Activated B cell treated with CpG ODN at 0.5 μM for 24 hours (primary cell): ENCODE results near the gene UQCR11. TPM values are rescaled to one million over a fixed set of nuclear protein-coding genes. Genes with fewer than 3 reads are reported as not detected.
"Not testable (repeated sequence)": the region's sequence is repeated elsewhere in the genome, so short reads cannot be mapped to it uniquely, and the experiment has no call there.

ENCODE experiments used
- ATAC-seq: fragments of 200-7000 bp; cut with Tn5 transposase; one replicate; pipeline ENCODE4 v1.10.0; 2021; ENCODE audit warnings: low read depth, mild to moderate bottlenecking, moderate library complexity
- CTCF ChIA-PET: fragments of 350-600 bp; sonication (Branson Sonifier 250); formaldehyde crosslinking; loops from one replicate; lab custom pipeline; 2021; ENCODE audit warnings: antibody characterized with exemption; lab: Charles Lee
- POLR2A ChIA-PET: fragments of 350-600 bp; sonication (Branson Sonifier 250); formaldehyde crosslinking; loops from one replicate; lab custom pipeline; 2021; ENCODE audit warnings: antibody characterized with exemption; lab: Charles Lee
- DNase-seq: peaks from one replicate; pipeline ENCODE4 v3.0.0; 2022
- H3K27ac Mint-ChIP-seq: one replicate; pipeline ENCODE4 v1.8.0; 2020; ENCODE audit warnings: mixed read lengths
- H3K27me3 Mint-ChIP-seq: one replicate; pipeline ENCODE4 v1.8.0; 2021; ENCODE audit warnings: mixed read lengths
- H3K36me3 Mint-ChIP-seq: one replicate; pipeline ENCODE4 v1.8.0; 2021; ENCODE audit warnings: low read depth, mixed read lengths
- H3K4me1 Mint-ChIP-seq: one replicate; pipeline ENCODE4 v1.8.0; 2021; ENCODE audit warnings: mixed read lengths
- H3K4me3 Mint-ChIP-seq: one replicate; pipeline ENCODE4 v1.8.0; 2020; ENCODE audit warnings: mild to moderate bottlenecking, mixed read lengths
- H3K9me3 Mint-ChIP-seq: one replicate; pipeline ENCODE4 v1.8.0; 2020; ENCODE audit warnings: mixed read lengths
- intact Hi-C: fragments of 100-400 bp; cut with micrococcal nuclease; formaldehyde crosslinking; loops from one replicate; pipeline ENCODE4 v1.15.1; 2024
- total RNA-seq: library from RNA; stranded (reverse); gene quantifications from 2 replicates; pipeline ENCODE4 v1.2.3, GENCODE V29; 2022
- TF ChIP-seq, protein P1 (sequence below): fragments of 200-600 bp; IDR thresholded peaks from one replicate; pipeline ENCODE4 v1.8.0; 2022; ENCODE audit warnings: antibody characterized with exemption, mild to moderate bottlenecking

Gene UQCR11
- total RNA-seq, 1 donor from 2014 or later, result 117 TPM

DNA sequence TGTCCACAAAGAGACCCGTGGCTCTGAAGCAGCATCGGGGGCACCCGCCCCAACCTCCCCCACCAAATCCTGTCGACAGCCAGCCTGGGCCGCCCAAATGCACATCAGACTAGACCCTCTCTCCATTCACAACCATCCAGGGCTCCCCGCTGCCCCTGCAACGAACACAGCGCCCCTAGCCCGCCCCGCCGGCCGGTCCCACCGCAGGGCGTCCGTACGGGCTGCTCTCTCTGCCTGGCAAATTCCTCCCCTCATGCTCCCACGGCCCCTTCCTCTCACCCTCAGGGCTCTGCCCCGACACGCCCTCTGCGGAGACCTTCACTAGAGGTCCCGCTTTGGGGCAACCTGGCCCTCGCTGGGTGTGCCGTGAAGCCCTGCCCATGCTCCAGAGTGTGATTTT lies 40.0 kb upstream of the UQCR11 start:
- Mint-ChIP-seq H3K36me3 (peaks cover 54% of the 10 kb centered on the region), H3K4me3 (no peak overlapping the region), H3K27me3 (no peaks in the 10 kb centered on the region), H3K4me1 (peaks cover 41% of the 10 kb centered on the region), H3K9me3 (no peaks in the 10 kb centered on the region), H3K27ac (no peak overlapping the region)
- intact Hi-C loops, result no loop called here
- ChIA-PET POLR2A (no interaction called here), CTCF (no interaction called here)
- ATAC-seq, result no peak
- TF ChIP-seq, protein P1, sequence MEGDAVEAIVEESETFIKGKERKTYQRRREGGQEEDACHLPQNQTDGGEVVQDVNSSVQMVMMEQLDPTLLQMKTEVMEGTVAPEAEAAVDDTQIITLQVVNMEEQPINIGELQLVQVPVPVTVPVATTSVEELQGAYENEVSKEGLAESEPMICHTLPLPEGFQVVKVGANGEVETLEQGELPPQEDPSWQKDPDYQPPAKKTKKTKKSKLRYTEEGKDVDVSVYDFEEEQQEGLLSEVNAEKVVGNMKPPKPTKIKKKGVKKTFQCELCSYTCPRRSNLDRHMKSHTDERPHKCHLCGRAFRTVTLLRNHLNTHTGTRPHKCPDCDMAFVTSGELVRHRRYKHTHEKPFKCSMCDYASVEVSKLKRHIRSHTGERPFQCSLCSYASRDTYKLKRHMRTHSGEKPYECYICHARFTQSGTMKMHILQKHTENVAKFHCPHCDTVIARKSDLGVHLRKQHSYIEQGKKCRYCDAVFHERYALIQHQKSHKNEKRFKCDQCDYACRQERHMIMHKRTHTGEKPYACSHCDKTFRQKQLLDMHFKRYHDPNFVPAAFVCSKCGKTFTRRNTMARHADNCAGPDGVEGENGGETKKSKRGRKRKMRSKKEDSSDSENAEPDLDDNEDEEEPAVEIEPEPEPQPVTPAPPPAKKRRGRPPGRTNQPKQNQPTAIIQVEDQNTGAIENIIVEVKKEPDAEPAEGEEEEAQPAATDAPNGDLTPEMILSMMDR, result no peak
- DNase-seq, result no peak

DNA sequence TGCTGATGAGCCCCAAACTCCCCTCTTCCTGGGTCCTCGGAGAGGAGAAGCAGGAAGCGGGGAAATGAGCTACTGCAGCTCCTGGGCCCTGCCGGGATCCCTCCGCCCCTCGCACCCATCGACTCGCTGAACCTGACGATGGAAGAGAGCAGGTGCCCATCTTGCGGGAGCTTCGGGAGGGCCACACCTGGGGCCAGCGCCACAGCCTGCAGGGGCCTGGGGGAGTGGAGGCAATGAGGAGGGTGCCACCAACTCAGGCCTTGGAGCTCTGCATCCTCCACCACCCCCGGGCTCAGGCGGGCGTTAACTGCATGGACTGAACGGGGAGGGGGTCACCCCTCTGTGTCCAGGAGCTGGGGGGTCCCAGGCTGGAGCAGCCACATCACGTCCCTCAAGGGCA lies 38.8 kb upstream of the UQCR11 start:
- CTCF ChIA-PET, result interaction anchor here (1.2 kb wide), 1 partner anchor 28 kb away, joined by 6 read pairs; no protein-coding TSS in a partner anchor
- no peak for DNase-seq
- Mint-ChIP-seq H3K9me3 (no peaks in the 10 kb centered on the region), H3K27ac (no peak overlapping the region), H3K36me3 (peaks cover 62% of the 10 kb centered on the region), H3K4me3 (no peak overlapping the region), H3K27me3 (no peaks in the 10 kb centered on the region), H3K4me1 (peaks cover 28% of the 10 kb centered on the region)
- intact Hi-C loops, result no loop called here
- no peak for ATAC-seq
- POLR2A ChIA-PET, result interaction anchor here (0.5 to 0.6 kb wide), 4 partner anchors 17 to 22 kb away, joined by 3 to 11 read pairs (median 4); no protein-coding TSS in a partner anchor
- TF ChIP-seq, protein P1, result no peak

DNA sequence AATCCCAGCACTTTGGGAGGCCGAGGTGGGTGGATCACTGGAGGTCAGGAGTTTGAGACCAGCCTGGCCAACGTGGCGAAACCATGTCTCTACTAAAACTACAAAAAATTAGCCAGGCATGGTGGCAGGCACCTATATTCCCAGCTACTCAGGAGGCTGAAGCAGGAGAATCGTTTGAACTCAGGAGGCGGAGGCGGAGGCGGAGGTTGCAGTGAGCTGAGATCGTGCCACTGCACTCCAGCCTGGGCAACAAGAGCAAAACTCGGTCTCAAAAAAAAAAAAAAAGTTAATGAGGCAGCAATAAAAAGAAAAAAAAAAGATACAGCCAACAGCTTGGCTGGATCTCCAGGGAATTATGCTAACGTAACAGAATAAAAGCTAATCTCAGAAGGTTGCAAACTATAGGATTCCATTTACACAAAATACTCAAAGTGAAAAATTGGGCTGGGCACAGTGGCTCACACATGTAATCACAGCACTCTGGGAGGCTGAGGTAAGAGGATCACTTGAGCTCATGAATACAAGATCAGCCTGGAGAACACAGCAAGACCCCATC lies 35.7 kb upstream of the UQCR11 start:
- POLR2A ChIA-PET, result interaction anchor here (0.6 to 2.6 kb wide), 4 partner anchors 11 to 28 kb away, joined by 4 to 10 read pairs (median 6); partner anchors contain the start of gene TCF3
- intact Hi-C loops, H3K9me3 Mint-ChIP-seq, H3K27me3 Mint-ChIP-seq, H3K4me1 Mint-ChIP-seq, H3K4me3 Mint-ChIP-seq, ATAC-seq, DNase-seq, H3K27ac Mint-ChIP-seq: not testable (repeated sequence)
- CTCF ChIA-PET, result interaction anchor here (1.7 kb wide), 1 partner anchor 31 kb away, joined by 8 read pairs; no protein-coding TSS in a partner anchor
- H3K36me3 Mint-ChIP-seq, result peaks cover 83% of the 10 kb centered on the region

DNA sequence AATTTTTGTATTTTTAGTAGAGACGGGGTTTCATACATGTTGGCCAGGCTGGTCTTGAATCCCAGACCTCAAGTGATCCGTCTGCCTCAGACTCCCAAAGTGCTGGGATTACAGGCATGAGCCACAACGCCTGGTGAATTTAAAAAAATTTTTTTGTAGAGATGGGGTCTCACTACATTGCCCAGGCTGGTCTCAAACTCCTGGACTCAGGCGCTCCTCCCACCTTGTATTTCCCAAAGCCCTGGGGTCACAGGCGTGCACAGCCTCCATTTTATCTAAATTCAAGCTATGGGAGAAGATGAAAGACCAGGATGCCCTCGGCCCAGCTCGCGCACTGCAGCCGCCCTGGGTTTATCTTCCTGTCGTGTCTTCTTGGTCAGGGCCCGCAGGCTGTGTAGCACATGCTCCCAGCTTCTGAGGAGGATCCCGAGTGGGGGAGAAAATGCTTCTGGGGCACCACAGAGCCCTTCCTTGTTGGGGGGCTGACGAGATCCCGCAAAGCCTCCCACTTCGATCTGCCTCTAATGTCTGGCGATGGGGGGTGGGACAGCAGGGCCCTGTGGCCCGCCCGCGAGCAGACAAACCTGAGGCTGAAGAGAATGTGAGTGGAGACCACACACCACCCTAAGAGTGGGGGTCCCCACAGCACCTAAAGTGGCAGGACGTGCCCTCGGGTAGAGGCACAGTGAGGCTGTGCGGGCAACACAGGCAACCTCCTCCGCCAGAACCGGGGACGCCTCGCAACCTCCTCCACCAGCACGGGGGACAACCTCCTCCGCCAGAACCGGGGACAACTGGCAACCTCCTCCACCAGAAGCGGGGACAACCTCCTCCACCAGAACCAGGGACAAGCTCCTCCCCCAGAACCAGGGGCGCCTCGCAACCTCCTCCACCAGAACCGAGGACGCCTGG lies 31.3 kb upstream of the UQCR11 start:
- H3K4me3 Mint-ChIP-seq, result no peak overlapping the region
- TF ChIP-seq, protein P1, result no peak
- ChIA-PET CTCF (interaction anchor here (1.2 kb wide), 1 partner anchor 36 kb away, joined by 3 read pairs; no protein-coding TSS in a partner anchor), POLR2A (interaction anchor here (0.6 to 0.7 kb wide), 2 partner anchors 28 to 80 kb away, joined by 3 read pairs; no protein-coding TSS in a partner anchor)
- H3K27me3 Mint-ChIP-seq, result no peaks in the 10 kb centered on the region
- H3K9me3 Mint-ChIP-seq, result no peaks in the 10 kb centered on the region
- DNase-seq (no peak), ATAC-seq (no peak)
- H3K27ac Mint-ChIP-seq, result no peak overlapping the region
- H3K4me1 Mint-ChIP-seq, result peaks cover 2% of the 10 kb centered on the region
- intact Hi-C loops, result no loop called here
- peaks cover 75% of the 10 kb centered on the region for H3K36me3 Mint-ChIP-seq

DNA sequence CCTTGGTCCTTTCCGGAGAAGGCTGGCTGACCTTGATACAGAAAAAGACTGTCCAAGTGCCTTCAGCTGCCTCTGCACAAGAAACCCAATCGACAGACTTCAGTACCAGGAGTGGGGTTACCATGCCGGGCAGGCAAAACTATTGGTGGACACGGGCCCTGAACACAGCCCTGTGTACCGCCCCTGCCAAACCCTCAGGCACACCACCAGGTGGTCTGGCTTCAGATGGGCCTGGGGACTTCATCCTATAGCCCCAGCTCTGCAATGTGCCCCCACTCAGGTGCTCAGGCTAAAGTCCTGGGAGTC lies 29.6 kb upstream of the UQCR11 start:
- POLR2A ChIA-PET, result interaction anchor here (0.9 kb wide), 1 partner anchor 15 kb away, joined by 3 read pairs; no protein-coding TSS in a partner anchor
- peaks cover 69% of the 10 kb centered on the region for H3K36me3 Mint-ChIP-seq
- H3K9me3 Mint-ChIP-seq, result no peaks in the 10 kb centered on the region
- intact Hi-C loops, result no loop called here
- no peak overlapping the region for H3K4me3 Mint-ChIP-seq
- no peaks in the 10 kb centered on the region for H3K4me1 Mint-ChIP-seq
- CTCF ChIA-PET, result no interaction called here
- H3K27ac Mint-ChIP-seq, result no peak overlapping the region
- DNase-seq (no peak), ATAC-seq (no peak)
- TF ChIP-seq, protein P1, result no peak
- H3K27me3 Mint-ChIP-seq, result no peaks in the 10 kb centered on the region
